LNCaP clone FGC (cell line): ENCODE measurements around the gene PCSK4.

Experiments
- DNase-seq: peaks from one replicate; pipeline ENCODE4 v3.0.0-alpha.2; 2011; ENCODE audit warnings: low read depth
- H3K4me3 ChIP-seq: 2 replicates; pipeline ENCODE4 v1.5.1; 2011; ENCODE audit warnings: mild to moderate bottlenecking, low read depth, low read length, control low read depth
- TF ChIP-seq, protein P1 (sequence below): IDR thresholded peaks from 2 replicates; pipeline ENCODE4 v1.5.1; 2012; ENCODE audit warnings: mild to moderate bottlenecking; ENCODE audit not compliant: control insufficient read depth, insufficient read depth; ENCODE audit errors: extremely low read depth

PCSK4 gene

GRCh38 chr19:1524972-1525325, 34.8 kb upstream of the PCSK4 start:
- TF ChIP-seq, protein P1, sequence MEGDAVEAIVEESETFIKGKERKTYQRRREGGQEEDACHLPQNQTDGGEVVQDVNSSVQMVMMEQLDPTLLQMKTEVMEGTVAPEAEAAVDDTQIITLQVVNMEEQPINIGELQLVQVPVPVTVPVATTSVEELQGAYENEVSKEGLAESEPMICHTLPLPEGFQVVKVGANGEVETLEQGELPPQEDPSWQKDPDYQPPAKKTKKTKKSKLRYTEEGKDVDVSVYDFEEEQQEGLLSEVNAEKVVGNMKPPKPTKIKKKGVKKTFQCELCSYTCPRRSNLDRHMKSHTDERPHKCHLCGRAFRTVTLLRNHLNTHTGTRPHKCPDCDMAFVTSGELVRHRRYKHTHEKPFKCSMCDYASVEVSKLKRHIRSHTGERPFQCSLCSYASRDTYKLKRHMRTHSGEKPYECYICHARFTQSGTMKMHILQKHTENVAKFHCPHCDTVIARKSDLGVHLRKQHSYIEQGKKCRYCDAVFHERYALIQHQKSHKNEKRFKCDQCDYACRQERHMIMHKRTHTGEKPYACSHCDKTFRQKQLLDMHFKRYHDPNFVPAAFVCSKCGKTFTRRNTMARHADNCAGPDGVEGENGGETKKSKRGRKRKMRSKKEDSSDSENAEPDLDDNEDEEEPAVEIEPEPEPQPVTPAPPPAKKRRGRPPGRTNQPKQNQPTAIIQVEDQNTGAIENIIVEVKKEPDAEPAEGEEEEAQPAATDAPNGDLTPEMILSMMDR = no peak
- no peak for DNase-seq
- H3K4me3 ChIP-seq = no peak overlapping the region

DNA sequence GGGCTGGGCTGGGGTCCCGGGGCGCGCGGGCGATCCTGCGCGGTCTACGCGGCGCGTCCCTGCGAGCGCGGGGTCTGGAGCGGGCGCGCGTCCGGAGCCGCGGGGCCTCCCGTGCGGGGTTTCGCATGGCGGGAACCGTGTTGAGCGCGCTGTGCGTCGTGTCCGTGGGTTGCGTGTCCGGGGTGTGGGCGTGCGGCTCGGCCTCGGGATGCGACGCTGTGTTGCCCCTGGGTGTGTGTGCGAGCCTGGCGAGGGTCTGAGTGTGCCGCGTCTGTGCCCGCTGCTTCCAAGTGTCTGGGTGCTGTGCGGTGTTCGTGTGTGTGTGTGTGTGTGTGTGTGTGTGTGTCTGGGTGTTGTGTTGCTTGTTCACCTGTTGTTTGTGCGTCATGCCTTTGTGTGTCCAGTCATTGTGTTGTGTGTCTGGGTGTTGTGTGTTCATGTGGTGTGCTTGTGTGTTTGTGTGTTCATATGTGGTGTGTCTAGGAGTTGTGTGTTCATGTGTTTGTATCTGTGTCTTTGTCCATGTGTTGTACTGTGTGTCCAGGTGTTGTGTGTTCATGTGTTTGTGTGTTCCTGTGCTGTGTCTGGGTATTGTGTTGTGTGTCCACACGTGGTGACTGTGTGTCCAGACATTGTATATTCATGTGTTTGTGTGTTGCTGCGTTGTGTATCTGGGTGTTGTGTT, 34.3 kb upstream of the PCSK4 start:
- TF ChIP-seq, protein P1 = no peak
- H3K4me3 ChIP-seq = no peak overlapping the region
- no peak for DNase-seq

DNA sequence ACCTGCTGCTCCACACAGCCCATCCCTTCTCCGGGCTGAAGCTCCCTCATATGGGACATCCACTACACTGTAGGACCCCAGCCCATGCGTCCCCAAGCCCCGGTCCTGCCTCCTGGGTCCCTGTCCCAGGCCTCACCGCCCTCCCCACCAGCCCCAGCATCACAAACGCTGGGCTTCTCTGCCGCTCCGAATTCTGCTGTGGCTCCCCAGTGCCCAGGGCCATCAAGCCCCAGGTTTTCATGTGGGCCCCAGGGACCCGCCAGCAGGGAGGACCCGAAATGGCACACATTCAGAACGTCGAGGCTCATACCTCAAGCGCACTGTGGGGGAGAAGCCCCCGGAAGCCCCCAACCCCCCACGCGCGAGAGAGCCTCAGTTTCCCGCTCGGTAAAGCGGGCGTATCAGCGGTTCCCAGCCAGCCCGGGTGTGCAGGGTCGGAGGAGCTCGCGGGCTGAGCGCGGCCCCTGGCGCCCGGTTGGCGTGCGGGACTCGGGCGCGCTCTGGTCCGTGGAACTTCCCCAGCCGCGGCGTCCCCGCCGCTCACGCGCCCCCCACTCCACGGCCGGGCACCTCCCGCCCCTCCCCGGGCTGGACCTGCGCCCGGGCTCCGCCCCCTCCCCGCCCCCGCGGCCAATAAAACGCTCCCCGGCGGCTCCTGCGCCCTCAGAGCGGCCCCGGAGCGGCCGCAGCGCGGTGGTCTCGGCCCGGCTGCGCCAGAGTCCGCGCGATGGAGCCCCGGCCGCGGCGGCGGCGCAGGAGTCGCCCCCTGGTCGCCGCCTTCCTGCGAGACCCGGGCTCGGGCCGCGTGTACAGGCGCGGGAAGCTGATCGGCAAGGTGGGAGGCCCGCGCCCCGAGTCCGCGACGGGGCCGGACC, 33.5 kb upstream of the PCSK4 start, which contains the start of gene PLK5:
Gene PLK5 (plus strand): TSS at position 666 of the 875 bp plus-strand sequence. CDS start 2,920 bp downstream, outside the sequence.
- no peak for DNase-seq
- no peak within 1 kb of the TSS for H3K4me3 ChIP-seq
- TF ChIP-seq, protein P1 = no peak

DNA sequence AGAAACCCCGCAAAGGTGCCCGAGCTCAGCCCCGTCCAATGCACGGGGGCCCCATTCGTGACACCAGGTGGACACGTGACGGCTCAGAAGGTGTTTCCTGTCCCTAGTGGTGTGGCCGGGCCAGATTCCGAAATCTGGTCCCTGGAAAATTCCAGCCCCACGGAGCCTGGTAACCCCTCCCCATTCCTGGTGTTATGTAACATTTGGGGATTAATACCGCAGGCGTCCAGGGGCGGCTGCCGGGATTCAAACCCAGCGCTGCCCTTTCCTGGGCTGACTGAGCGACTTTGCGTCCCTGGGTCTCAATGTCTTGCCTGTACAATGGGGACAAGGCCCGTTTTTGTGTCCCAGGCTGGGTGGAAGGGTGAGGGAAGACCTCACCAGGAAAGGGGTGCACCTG, 32.7 kb upstream of the PCSK4 start:
- TF ChIP-seq, protein P1 = no peak
- H3K4me3 ChIP-seq = no peak overlapping the region
- no peak for DNase-seq

DNA sequence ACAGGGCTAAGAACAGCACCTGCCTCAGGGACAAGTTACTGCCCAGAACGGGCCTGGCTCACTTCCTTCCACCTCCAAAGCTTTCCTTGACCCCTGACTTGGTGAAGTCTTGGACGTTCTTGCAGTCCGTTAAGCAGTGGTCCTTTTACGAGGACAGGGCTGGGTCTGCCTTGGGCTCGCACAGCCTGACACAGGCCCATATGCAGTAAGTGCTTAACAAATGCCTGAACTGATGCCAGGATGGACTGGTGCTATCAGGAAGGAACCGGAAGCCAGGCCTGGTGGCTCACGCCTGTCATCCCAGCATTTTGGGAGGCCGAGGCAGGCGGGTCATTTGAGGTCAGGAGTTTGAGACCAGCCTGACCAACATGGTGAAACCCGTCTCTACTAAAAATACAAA, 31.9 kb upstream of the PCSK4 start:
- no peak overlapping the region for H3K4me3 ChIP-seq
- DNase-seq = no peak
- TF ChIP-seq, protein P1 = no peak

GRCh38 chr19:1521636-1522035, 31.5 kb upstream of the PCSK4 start:
- TF ChIP-seq, protein P1 = no peak
- no peak overlapping the region for H3K4me3 ChIP-seq
- no peak for DNase-seq
